HepG2 (cell line): ENCODE data around the gene ITGAV. TPM values are rescaled to one million over a fixed set of nuclear protein-coding genes. Genes with fewer than 3 reads are reported as not detected.
A peak's percentile ranks its signal among the peaks of the same experiment; 100 is the strongest.

ENCODE experiments used
- ATAC-seq: fragments of 200-7000 bp; cut with Tn5 transposase; 3 replicates; pipeline ENCODE4 v1.9.1; 2020; ENCODE audit warnings: mild to moderate bottlenecking, moderate library complexity
- BruUV-seq: library from RNA; stranded (reverse); fragments of 400-500 nt; replicated peaks from 2 replicates; lab custom pipeline; 2021; lab: Mats Ljungman, UMichigan
- CTCF ChIA-PET: fragments of 300-600 bp; formaldehyde crosslinking; extraction: SDS; loops from one replicate; lab custom pipeline; 2021; ENCODE audit warnings: low total read pairs, inconsistent platforms, low intra/inter-chr PET ratio; lab: Yijun Ruan, JAX
- POLR2A ChIA-PET: fragments of 350-600 bp; sonication (Branson Sonifier 250); formaldehyde crosslinking; loops from one replicate; lab custom pipeline; 2020; ENCODE audit warnings: antibody characterized with exemption, inconsistent platforms; lab: Yijun Ruan, JAX
- DNase-seq: peaks from one replicate; pipeline ENCODE4 v3.0.0-alpha.2; 2015; ENCODE audit warnings: low spot score
- FAIRE-seq: peaks from 3 replicates; lab custom pipeline; 2011; peaks lifted over from hg19 to GRCh38; lab: Jason Lieb, UNC
- H2AFZ ChIP-seq: one replicate; pipeline ENCODE4 v1.6.1; 2011; ENCODE audit warnings: low read length, inconsistent platforms
- H3K27ac ChIP-seq: fragments of 300-600 bp; 3 replicates; pipeline ENCODE4 v1.8.0; 2011; ENCODE audit warnings: mixed run types, mild to moderate bottlenecking, mixed read lengths, low read length, inconsistent platforms; ENCODE audit not compliant: insufficient read depth; ENCODE audit errors: extremely low read length
- H3K27me3 ChIP-seq, 2 experiments: fragments of 200-600 bp in 1 of 2; 2 replicates in 1 of 2; 3 replicates in 1 of 2; pipeline versions ENCODE4 v1.6.0 to v1.8.0; 2011; ENCODE audit warnings: low read length in 2 of 2, mild to moderate bottlenecking in 2 of 2, moderate library complexity in 2 of 2, inconsistent platforms in 1 of 2; ENCODE audit not compliant: insufficient read depth in 2 of 2, control insufficient read depth in 1 of 2
- H3K36me3 ChIP-seq, 2 experiments: fragments of 200-600 bp in 1 of 2; replicated peaks in 1 of 2; 2 replicates in 1 of 2; 3 replicates in 1 of 2; pipeline versions ENCODE4 v1.5.1 to v1.8.0; 2011; ENCODE audit warnings: low read length in 2 of 2, inconsistent platforms in 1 of 2; ENCODE audit not compliant: insufficient read depth in 2 of 2, control insufficient read depth in 1 of 2
- H3K4me1 ChIP-seq: 2 replicates; pipeline ENCODE4 v1.5.1; 2012; ENCODE audit warnings: low read length, inconsistent platforms; ENCODE audit not compliant: insufficient read depth
- H3K4me2 ChIP-seq: 2 replicates; pipeline ENCODE4 v1.6.0; 2011; ENCODE audit warnings: low read depth, low read length, inconsistent platforms
- H3K4me3 ChIP-seq, 3 experiments: fragments of 200-600 bp in 1 of 3; sonication (generic), shearing (Covaris generic) in 1 of 3; replicated peaks in 1 of 3; 2 replicates each; pipeline ENCODE4 v1.5.1; 2011 to 2016; ENCODE audit warnings: low read length in 3 of 3, inconsistent platforms in 2 of 3, low read depth in 2 of 3, mild to moderate bottlenecking in 2 of 3, control low read depth in 1 of 3, mixed read lengths in 1 of 3; ENCODE audit not compliant: insufficient read depth in 1 of 3
- H3K79me2 ChIP-seq: one replicate; pipeline ENCODE4 v1.6.1; 2011; ENCODE audit warnings: low read length, inconsistent platforms; ENCODE audit not compliant: insufficient read depth
- H3K9ac ChIP-seq: 2 replicates; pipeline ENCODE4 v1.6.0; 2011; ENCODE audit warnings: mild to moderate bottlenecking, low read depth, low read length, inconsistent platforms; ENCODE audit not compliant: insufficient read depth
- H3K9me3 ChIP-seq: 2 replicates; pipeline ENCODE4 v1.5.1; 2012; ENCODE audit warnings: mild to moderate bottlenecking, low read length
- H4K20me1 ChIP-seq: 2 replicates; pipeline ENCODE4 v1.6.0; 2011; ENCODE audit warnings: inconsistent platforms, mild to moderate bottlenecking, low read length, moderate library complexity; ENCODE audit not compliant: insufficient read depth
- BHLHE40 ChIP-seq: IDR thresholded peaks from 2 replicates; pipeline ENCODE4 v1.6.1; 2011; ENCODE audit warnings: low read length, improper control_type of control experiment
- IRX3 ChIP-seq: sonication (generic); formaldehyde crosslinking; IDR thresholded peaks from 2 replicates; pipeline ENCODE4 v1.8.1; 2023; ENCODE audit warnings: mild to moderate bottlenecking, low read depth, missing genetic modification reagents, borderline replicate concordance
- KMT2A ChIP-seq: sonication (generic); formaldehyde crosslinking; IDR thresholded peaks from 2 replicates; pipeline ENCODE4 v1.4.0; 2020; ENCODE audit warnings: missing genetic modification reagents
- NPAS2 ChIP-seq: sonication (generic); formaldehyde crosslinking; IDR thresholded peaks from 2 replicates; pipeline ENCODE4 v1.8.0; 2022; ENCODE audit warnings: mild to moderate bottlenecking, missing genetic modification reagents, borderline replicate concordance
- TBX3 ChIP-seq: fragments of 450-650 bp; IDR thresholded peaks from 2 replicates; pipeline ENCODE4 v1.6.1; 2017; ENCODE audit warnings: antibody characterized with exemption, mild to moderate bottlenecking, inconsistent platforms, borderline replicate concordance
- TRIM22 ChIP-seq: fragments of 450-650 bp; IDR thresholded peaks from 2 replicates; pipeline ENCODE4 v1.6.1; 2017
- ZBTB37 ChIP-seq: sonication (generic); formaldehyde crosslinking; IDR thresholded peaks from 2 replicates; pipeline ENCODE4 v1.4.0; 2020; ENCODE audit warnings: mild to moderate bottlenecking, missing genetic modification reagents
- ZNF296 ChIP-seq: sonication (generic); formaldehyde crosslinking; conservative IDR thresholded peaks from 2 replicates; pipeline ENCODE4 v1.5.0; 2020; ENCODE audit warnings: mild to moderate bottlenecking, missing genetic modification reagents
- ZNF460 ChIP-seq: sonication (generic); formaldehyde crosslinking; IDR thresholded peaks from 2 replicates; pipeline ENCODE4 v1.5.1; 2020; ENCODE audit warnings: missing genetic modification reagents, mild to moderate bottlenecking, borderline replicate concordance
- ZNF512 ChIP-seq: sonication (generic); formaldehyde crosslinking; IDR thresholded peaks from 2 replicates; pipeline ENCODE4 v1.4.0; 2020; ENCODE audit warnings: mild to moderate bottlenecking, missing genetic modification reagents
- ZNF577 ChIP-seq: sonication (generic); formaldehyde crosslinking; IDR thresholded peaks from 2 replicates; pipeline ENCODE4 v1.4.0; 2020; ENCODE audit warnings: mild to moderate bottlenecking, low read depth, missing genetic modification reagents, borderline replicate concordance
- ZNF580 ChIP-seq: IDR thresholded peaks from 2 replicates; pipeline ENCODE4 v1.6.1; 2016; ENCODE audit warnings: low read depth, borderline replicate concordance
- ZNF770 ChIP-seq: sonication (generic); formaldehyde crosslinking; IDR thresholded peaks from 2 replicates; pipeline ENCODE4 v1.5.0; 2020; ENCODE audit warnings: mild to moderate bottlenecking, missing genetic modification reagents
- ZNF784 ChIP-seq: sonication (generic); formaldehyde crosslinking; IDR thresholded peaks from 2 replicates; pipeline ENCODE4 v1.5.1; 2020; ENCODE audit warnings: missing genetic modification reagents, mild to moderate bottlenecking, borderline replicate concordance
- WGBS: methylation state at CpG from one replicate; pipeline ENCODE4 v1.1.6; 2017; ENCODE audit warnings: low lambda C conversion rate; 5-methylcytosine and 5-hydroxymethylcytosine counted together
- in situ Hi-C: cut with HindIII; loops from 2 replicates; pipeline ENCODE4 v1.10.0; 2017; ENCODE audit warnings: low pct_unique_long_range_greater_than_20kb; ENCODE audit not compliant: extremely low pct_ligation_motif_present
- intact Hi-C: fragments of 100-400 bp; cut with micrococcal nuclease; formaldehyde crosslinking; loops from one replicate; pipeline ENCODE4 v1.10.0; 2022; ENCODE audit not compliant: unreplicated experiment
- polyA plus RNA-seq, 8 experiments: library from polyadenylated mRNA; depleted of rRNA in 3 of 8; stranded (reverse) in 7 of 8; unstranded in 1 of 8; fragments of >200 nt; fragmentation: Illumina TruSeq in 4 of 8; extraction: Trizol in 4 of 8; gene quantifications; 2 replicates each; pipeline versions ENCODE4 v1.2.1 to v1.2.3, GENCODE V29; 2011 to 2016; ENCODE audit warnings: low read depth in 4 of 8, missing spikeins in 1 of 8, mixed read lengths in 1 of 8; ENCODE audit not compliant: insufficient read depth in 1 of 8
- total RNA-seq, 5 experiments: library from RNA; depleted of rRNA; stranded (reverse); fragments of >200 nt; fragmentation: Illumina TruSeq; extraction: Trizol; gene quantifications; 2 replicates each; pipeline ENCODE4 v1.2.3, GENCODE V29; 2016; ENCODE audit warnings: low read depth in 1 of 5

ITGAV gene
- total and polyA plus RNA-seq, 2 of the 13 experiments (the other 11 are each of a cell fraction or from before 2014, with no cell fraction given), result 59.1 to 60.4 TPM

GRCh38 chr2:186591506-186591890, 1.6 kb downstream of the ITGAV start (continued):
- TF ChIP-seq ZNF770 (no peak), NPAS2 (CRISPR knock-in tag) (no peak), ZNF512 (CRISPR knock-in tag) (no peak)

GRCh38 chr2:186592137-186592875, 2.5 kb downstream of the ITGAV start:
- no peaks in the 10 kb centered on the region for H3K36me3 ChIP-seq
- in situ Hi-C loops, result no loop called here
- peak overlapping the region; percentile 92 to 97 (median 95); a peak in 4 of 6 replicates for H3K4me3 ChIP-seq
- ATAC-seq, result no peak
- no peaks in the 10 kb centered on the region for H3K9me3 ChIP-seq
- H2AFZ ChIP-seq, result no peak overlapping the region
- WGBS, result 88% methylated on average over 5 of the region's 5 CpGs
- no peak for FAIRE-seq
- peak overlapping the region; percentile 89 for H3K27ac ChIP-seq
- ChIA-PET POLR2A (interaction anchor here (0.9 kb wide), 1 partner anchor 59 kb away, joined by 5 read pairs; no protein-coding TSS in a partner anchor), CTCF (no interaction called here)
- H3K27me3 ChIP-seq, result no peaks in the 10 kb centered on the region; a peak in 2 of 5 replicates
- H3K79me2 ChIP-seq, result peaks cover 70% of the 10 kb centered on the region
- peaks cover 10% of the 10 kb centered on the region; the same call in 1 of the 2 replicates for H4K20me1 ChIP-seq
- no TSS peak for BruUV-seq
- intact Hi-C loops, result no loop called here
- peaks cover 59% of the 10 kb centered on the region for H3K4me1 ChIP-seq
- H3K9ac ChIP-seq, result no peak overlapping the region
- no peak for DNase-seq
- peak overlapping the region; percentile 97 for H3K4me2 ChIP-seq
- TF ChIP-seq KMT2A (CRISPR knock-in tag) (no peak), ZNF784 (CRISPR knock-in tag) (no peak), TBX3 (no peak), BHLHE40 (no peak), ZNF577 (CRISPR knock-in tag) (no peak), IRX3 (CRISPR knock-in tag) (no peak), ZNF296 (CRISPR knock-in tag) (no peak), TRIM22 (no peak), ZNF460 (CRISPR knock-in tag) (peak; percentile 73), ZNF580 (CRISPR knock-in tag) (no peak), ZBTB37 (CRISPR knock-in tag) (no peak)
